Neutrophil (primary cell): ENCODE results near the gene ATG12.

Source experiments
- H3K27ac ChIP-seq: fragments of 200-600 bp; sonication (generic); 2 replicates; pipeline ENCODE4 v1.5.1; 2016; ENCODE audit warnings: mild to moderate bottlenecking, moderate library complexity
- H3K27me3 ChIP-seq: fragments of 200-600 bp; sonication (generic); 2 replicates; pipeline ENCODE4 v1.6.0; 2016; ENCODE audit warnings: mild to moderate bottlenecking
- H3K36me3 ChIP-seq: fragments of 200-600 bp; sonication (generic); 2 replicates; pipeline ENCODE4 v1.5.1; 2017
- H3K4me1 ChIP-seq, 2 experiments: fragments of 200-600 bp in 1 of 2; sonication (generic) in 1 of 2; 1 replicate in 1 of 2; 2 replicates in 1 of 2; pipeline versions ENCODE4 v1.5.1 to v1.6.1; 2013 to 2016; ENCODE audit warnings: low read depth in 1 of 2, low read length in 1 of 2, mild to moderate bottlenecking in 1 of 2, moderate library complexity in 1 of 2; ENCODE audit not compliant: control insufficient read depth in 1 of 2, insufficient read depth in 1 of 2
- H3K4me3 ChIP-seq, 2 experiments: fragments of 200-600 bp in 1 of 2; sonication (generic) in 1 of 2; 1 replicate in 1 of 2; 2 replicates in 1 of 2; pipeline ENCODE4 v1.5.1; 2013 to 2016; ENCODE audit warnings: low read depth in 1 of 2, low read length in 1 of 2, mild to moderate bottlenecking in 1 of 2, moderate library complexity in 1 of 2
- H3K9me3 ChIP-seq: fragments of 200-600 bp; sonication (generic); 2 replicates; pipeline ENCODE4 v1.5.1; 2016
- CTCF ChIP-seq: fragments of 200-600 bp; sonication (generic); IDR thresholded peaks from 2 replicates; pipeline ENCODE4 v1.5.1; 2016; ENCODE audit warnings: antibody characterized with exemption

ATG12 gene

GRCh38 chr5:115816226-115817081 is 24.9 kb downstream of the ATG12 start, which contains the start of gene CDO1:
TSS of gene CDO1 (minus strand) at chr5:115816659. CDS start at chr5:115816397, 262 bp downstream.
- H3K9me3 ChIP-seq = no peaks in the 10 kb centered on the region
- peak within 1 kb of the TSS; percentile 27 to 36 for H3K4me3 ChIP-seq
- peaks cover 90% of the 10 kb centered on the region for H3K27me3 ChIP-seq
- no peaks in the 10 kb centered on the region for H3K36me3 ChIP-seq
- H3K27ac ChIP-seq = no peak within 1 kb of the TSS
- TF ChIP-seq CTCF = no peak
- H3K4me1 ChIP-seq = peaks cover 27 to 28% of the 10 kb centered on the region in 2 experiments

- Histone ChIP-seq H3K9me3 (no peaks in the 10 kb centered on the region), H3K36me3 (no peaks in the 10 kb centered on the region), H3K4me1 (peaks cover 22 to 24% of the 10 kb centered on the region in 2 experiments), H3K4me3 (peak overlapping the region; percentile 27 to 36), H3K27me3 (peaks cover 97% of the 10 kb centered on the region), H3K27ac (no peak overlapping the region)
- TF ChIP-seq CTCF = no peak
These were observed 25.6 kb downstream of the ATG12 start for GRCh38 chr5:115815693-115816225.

GRCh38 chr5:115815006-115815692 is 26.2 kb downstream of the ATG12 start:
- no peak overlapping the region for H3K4me3 ChIP-seq
- peaks cover 19 to 24% of the 10 kb centered on the region in 2 experiments for H3K4me1 ChIP-seq
- H3K36me3 ChIP-seq = no peaks in the 10 kb centered on the region
- H3K9me3 ChIP-seq = no peaks in the 10 kb centered on the region
- no peak overlapping the region for H3K27ac ChIP-seq
- no peak for TF ChIP-seq CTCF
- peaks cover 100% of the 10 kb centered on the region for H3K27me3 ChIP-seq

GRCh38 chr5:115813719-115814118 is 27.6 kb downstream of the ATG12 start:
- Histone ChIP-seq H3K9me3 (no peaks in the 10 kb centered on the region), H3K4me1 (peaks cover 15 to 24% of the 10 kb centered on the region in 2 experiments), H3K4me3 (no peak overlapping the region), H3K27ac (no peak overlapping the region), H3K27me3 (peaks cover 100% of the 10 kb centered on the region), H3K36me3 (no peaks in the 10 kb centered on the region)
- TF ChIP-seq CTCF = no peak

GRCh38 chr5:115812372-115812771 is 29.0 kb downstream of the ATG12 start:
- Histone ChIP-seq H3K27ac (no peak overlapping the region), H3K9me3 (no peaks in the 10 kb centered on the region), H3K4me3 (no peak overlapping the region), H3K36me3 (no peaks in the 10 kb centered on the region), H3K27me3 (peaks cover 98% of the 10 kb centered on the region), H3K4me1 (peaks cover 15 to 24% of the 10 kb centered on the region in 2 experiments)
- no peak for TF ChIP-seq CTCF
